H1 (cell line): Measurements from ENCODE around the gene NOP16. TPM values are rescaled to one million over a fixed set of nuclear protein-coding genes. Genes with fewer than 3 reads are reported as not detected.

Experiments used
- CTCF ChIA-PET: fragments of 300-600 bp; sonication (Branson Sonifier 250); formaldehyde crosslinking; loops from one replicate; lab custom pipeline; 2021; ENCODE audit not compliant: partially characterized antibody; lab: Charles Lee
- POLR2A ChIA-PET: fragments of 300-600 bp; sonication (Branson Sonifier 250); formaldehyde crosslinking; loops from one replicate; lab custom pipeline; 2021; ENCODE audit warnings: inconsistent platforms; ENCODE audit not compliant: partially characterized antibody; lab: Charles Lee
- DNase-seq, 2 experiments: peaks; one replicate each; pipeline versions ENCODE4 v3.0.0 to v3.0.0-alpha.2; 2010 to 2022; ENCODE audit warnings: low spot score in 2 of 2, low read depth in 1 of 2, mixed read lengths in 1 of 2
- FAIRE-seq: peaks from 2 replicates; lab custom pipeline; 2011; peaks lifted over from hg19 to GRCh38; lab: Jason Lieb, UNC
- H2AFZ ChIP-seq: 2 replicates; pipeline ENCODE4 v1.8.1; 2012; ENCODE audit warnings: low read length, inconsistent platforms
- H2AK5ac ChIP-seq: 2 replicates; pipeline ENCODE4 v1.6.1; 2013; ENCODE audit warnings: low read depth, low read length
- H2BK120ac ChIP-seq: replicated peaks from 2 replicates; pipeline ENCODE3; 2013; ENCODE audit warnings: low read depth, low read length, inconsistent platforms
- H2BK12ac ChIP-seq: 2 replicates; pipeline ENCODE4 v1.6.1; 2013; ENCODE audit warnings: low read depth, low read length
- H2BK15ac ChIP-seq: 2 replicates; pipeline ENCODE4 v1.6.1; 2013; ENCODE audit warnings: low read length
- H2BK20ac ChIP-seq: 2 replicates; pipeline ENCODE4 v1.6.1; 2013; ENCODE audit warnings: low read length
- H2BK5ac ChIP-seq: 2 replicates; pipeline ENCODE4 v1.6.1; 2013; ENCODE audit warnings: low read depth, low read length
- H3K14ac ChIP-seq: 2 replicates; pipeline ENCODE4 v1.6.1; 2013; ENCODE audit warnings: inconsistent platforms; ENCODE audit not compliant: insufficient read length
- H3K18ac ChIP-seq: 2 replicates; pipeline ENCODE4 v1.6.1; 2013; ENCODE audit warnings: low read length; ENCODE audit errors: extremely low read depth
- H3K23ac ChIP-seq: 2 replicates; pipeline ENCODE4 v1.6.1; 2013; ENCODE audit warnings: inconsistent platforms; ENCODE audit not compliant: insufficient read length
- H3K23me2 ChIP-seq: 2 replicates; pipeline ENCODE4 v1.6.1; 2013; ENCODE audit warnings: low read depth, low read length
- H3K27ac ChIP-seq: 2 replicates; pipeline ENCODE4 v1.6.1; 2011; ENCODE audit warnings: low read depth, low read length, inconsistent platforms
- H3K27me3 ChIP-seq, 4 experiments: replicated peaks in 1 of 4; 1 replicate in 1 of 4; 2 replicates in 3 of 4; pipeline versions ENCODE4 v1.6.1 to v1.8.1; 2011 to 2013; ENCODE audit warnings: low read length in 3 of 4, mild to moderate bottlenecking in 3 of 4, inconsistent platforms in 2 of 4, mixed read lengths in 2 of 4, moderate library complexity in 1 of 4; ENCODE audit not compliant: control insufficient read depth in 3 of 4, insufficient read depth in 3 of 4; ENCODE audit errors: extremely low read depth in 1 of 4
- H3K36me3 ChIP-seq, 4 experiments: 2 replicates each; pipeline versions ENCODE4 v1.6.1 to v1.8.1; 2011 to 2013; ENCODE audit warnings: mild to moderate bottlenecking in 4 of 4, low read length in 3 of 4, moderate library complexity in 2 of 4, control low read depth in 1 of 4, inconsistent platforms in 1 of 4; ENCODE audit not compliant: insufficient read depth in 4 of 4, control insufficient read depth in 2 of 4
- H3K4ac ChIP-seq: replicated peaks from 2 replicates; pipeline ENCODE3; 2013; ENCODE audit warnings: low read length, low read depth, mixed read lengths, inconsistent platforms; ENCODE audit not compliant: insufficient read length
- H3K4me1 ChIP-seq, 4 experiments: replicated peaks in 1 of 4; 1 replicate in 1 of 4; 2 replicates in 3 of 4; pipeline versions ENCODE4 v1.6.1 to v1.8.1; 2011 to 2013; ENCODE audit warnings: low read length in 3 of 4, inconsistent platforms in 2 of 4, mixed read lengths in 1 of 4; ENCODE audit not compliant: insufficient read depth in 4 of 4, control insufficient read depth in 3 of 4
- H3K4me2 ChIP-seq, 2 experiments: 2 replicates each; pipeline versions ENCODE4 v1.6.1 to v1.8.1; 2011 to 2013; ENCODE audit warnings: low read depth in 2 of 2, low read length in 2 of 2, control low read depth in 1 of 2, inconsistent platforms in 1 of 2, mild to moderate bottlenecking in 1 of 2; ENCODE audit not compliant: insufficient read depth in 1 of 2
- H3K4me3 ChIP-seq, 4 experiments: fragments of 200-600, 300-600 bp in 1 of 4; sonication (generic), shearing (Covaris generic), sonication (Bioruptor Twin) in 1 of 4; 2 replicates each; pipeline versions ENCODE4 v1.5.1 to v1.8.1; 2011 to 2016; ENCODE audit warnings: low read length in 4 of 4, low read depth in 3 of 4, control low read depth in 2 of 4, inconsistent platforms in 2 of 4, mild to moderate bottlenecking in 2 of 4, mixed read lengths in 1 of 4, moderate library complexity in 1 of 4; ENCODE audit not compliant: insufficient read depth in 2 of 4; ENCODE audit errors: extremely low read depth in 1 of 4
- H3K56ac ChIP-seq: replicated peaks from 2 replicates; pipeline ENCODE3; 2013; ENCODE audit warnings: low read depth, mild to moderate bottlenecking, mixed read lengths, low read length, inconsistent platforms; ENCODE audit not compliant: insufficient read length
- H3K79me1 ChIP-seq: 2 replicates; pipeline ENCODE4 v1.6.1; 2013; ENCODE audit warnings: low read depth, low read length, control low read depth
- H3K79me2 ChIP-seq, 2 experiments: 2 replicates each; pipeline versions ENCODE4 v1.6.1 to v1.8.1; 2012 to 2013; ENCODE audit warnings: low read length in 2 of 2, mild to moderate bottlenecking in 2 of 2, inconsistent platforms in 1 of 2; ENCODE audit not compliant: insufficient read depth in 2 of 2, control insufficient read depth in 1 of 2
- H3K9ac ChIP-seq, 4 experiments: replicated peaks in 1 of 4; 1 replicate in 1 of 4; 2 replicates in 3 of 4; pipeline versions ENCODE4 v1.6.1 to v1.8.1; 2011 to 2013; ENCODE audit warnings: low read depth in 3 of 4, low read length in 3 of 4, control low read depth in 2 of 4, mild to moderate bottlenecking in 2 of 4, moderate library complexity in 2 of 4, inconsistent platforms in 1 of 4; ENCODE audit errors: extremely low read depth in 1 of 4
- H3K9me3 ChIP-seq, 2 experiments: 2 replicates each; pipeline versions ENCODE4 v1.6.1 to v1.8.1; 2012 to 2013; ENCODE audit warnings: mild to moderate bottlenecking in 2 of 2, moderate library complexity in 2 of 2, control low read depth in 1 of 2, inconsistent platforms in 1 of 2, low read depth in 1 of 2, low read length in 1 of 2, mixed read lengths in 1 of 2; ENCODE audit not compliant: insufficient read depth in 2 of 2
- H4K20me1 ChIP-seq, 2 experiments: replicated peaks in 1 of 2; 2 replicates each; pipeline versions ENCODE3 to v1.8.1; 2011 to 2013; ENCODE audit warnings: inconsistent platforms in 2 of 2, low read length in 2 of 2, mild to moderate bottlenecking in 1 of 2; ENCODE audit not compliant: insufficient read depth in 2 of 2, control insufficient read depth in 1 of 2
- H4K5ac ChIP-seq: 2 replicates; pipeline ENCODE4 v1.6.1; 2013; ENCODE audit warnings: low read length, low read depth, mixed read lengths, inconsistent platforms; ENCODE audit not compliant: insufficient read length
- H4K8ac ChIP-seq: 2 replicates; pipeline ENCODE4 v1.8.0; 2013; ENCODE audit warnings: mild to moderate bottlenecking, moderate library complexity, low read length, inconsistent platforms; ENCODE audit not compliant: insufficient read depth; ENCODE audit errors: extremely low read depth
- H4K91ac ChIP-seq: replicated peaks from 2 replicates; pipeline ENCODE3; 2013; ENCODE audit warnings: low read length, mixed read lengths, inconsistent platforms; ENCODE audit not compliant: insufficient read length
- CBX5 ChIP-seq: fragments of 300-800, 300-1000 bp; sonication (generic); IDR thresholded peaks from 2 replicates; pipeline ENCODE4 v1.7.1; 2016; ENCODE audit warnings: antibody characterized with exemption, low read length, low read depth
- CHD1 ChIP-seq: IDR thresholded peaks from 2 replicates; pipeline ENCODE4 v1.6.1; 2012; ENCODE audit warnings: low read depth, low read length, improper control_type of control experiment
- HDAC6 ChIP-seq: IDR thresholded peaks from one replicate; pipeline ENCODE4 v1.7.1; 2012; ENCODE audit warnings: low read depth, mild to moderate bottlenecking, inconsistent platforms, low read length, moderate library complexity
- PHF8 ChIP-seq: fragments of 200-600 bp; sonication (generic); conservative IDR thresholded peaks from 2 replicates; pipeline ENCODE4 v1.7.1; 2012; ENCODE audit warnings: low read depth, mild to moderate bottlenecking, inconsistent platforms, low read length, moderate library complexity
- POLR2AphosphoS5 ChIP-seq: IDR thresholded peaks from 2 replicates; pipeline ENCODE4 v1.6.1; 2011; ENCODE audit warnings: low read depth, low read length
- POU5F1 ChIP-seq: IDR thresholded peaks from 2 replicates; pipeline ENCODE4 v1.6.1; 2011; ENCODE audit warnings: low read depth, mild to moderate bottlenecking, low read length, moderate library complexity
- WGBS, 2 experiments: shearing (Covaris generic) in 1 of 2; methylation state at CpG; one replicate each; pipeline versions ENCODE4 v1.1.6 to v1.1.7; 2013 to 2015; ENCODE audit warnings: low lambda C conversion rate in 2 of 2, mixed read lengths in 2 of 2, inconsistent platforms in 1 of 2, low coverage in 1 of 2, missing lambda C conversion rate in 1 of 2; ENCODE audit not compliant: insufficient replicate concordance in 2 of 2, insufficient coverage in 1 of 2, insufficient read length in 1 of 2; ENCODE audit errors: extremely low coverage in 1 of 2, missing lambda C conversion rate in 1 of 2; 5-methylcytosine and 5-hydroxymethylcytosine counted together
- polyA plus RNA-seq, 7 experiments: library from polyadenylated mRNA; depleted of rRNA in 3 of 7; stranded (reverse) in 5 of 7; unstranded in 2 of 7; fragments of >200 nt in 5 of 7; fragments of 200-250 nt in 2 of 7; gene quantifications; 1 replicate in 5 of 7; 2 replicates in 1 of 7; 4 replicates in 1 of 7; pipeline versions ENCODE4 v1.2.1 to v1.2.3, GENCODE V29; 2011 to 2013; ENCODE audit warnings: missing spikeins in 2 of 7, mixed read lengths in 2 of 7
- total RNA-seq: library from RNA; stranded (reverse); fragmentation: NEBNext Ultra II Directional; extraction: Animal tissue kit (Norgen Biotek cat#: 25700); gene quantifications from 2 replicates; pipeline ENCODE4 v1.2.1, GENCODE V29; 2021
- TF ChIP-seq, protein P1 (sequence below): IDR thresholded peaks from 2 replicates; pipeline ENCODE4 v1.6.1; 2012; ENCODE audit warnings: inconsistent platforms

NOP16 gene
- total and polyA plus RNA-seq, 2 of the 8 experiments (the other 6 are each of a cell fraction or from before 2014, with no cell fraction given) = 46.9 to 65.2 TPM

DNA sequence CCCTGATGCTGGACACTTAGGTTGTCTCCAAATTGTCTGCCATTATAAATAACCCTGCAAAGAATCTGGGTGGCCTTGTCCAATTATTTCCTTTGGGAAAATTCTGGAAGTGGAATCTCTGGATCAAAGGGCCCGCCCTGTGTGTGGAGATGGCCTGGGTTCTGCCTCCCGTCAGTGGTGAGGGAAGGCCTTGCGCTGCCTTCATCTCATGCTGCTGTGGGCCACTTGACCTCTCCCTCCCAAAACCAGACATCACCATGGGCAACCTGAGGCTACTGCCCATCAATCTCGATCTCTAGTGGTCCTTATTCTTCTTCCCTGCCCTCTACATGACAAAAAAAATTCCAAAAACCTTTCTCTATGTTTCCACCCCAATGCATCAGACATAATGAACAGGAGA lies 21.4 kb upstream of the NOP16 start:
- Histone ChIP-seq H3K4ac (no peak overlapping the region), H2BK15ac (no peak overlapping the region), H3K56ac (no peak overlapping the region), H2BK120ac (no peak overlapping the region), H2BK5ac (no peak overlapping the region), H3K23ac (no peak overlapping the region), H3K36me3 (0 out of 8 replicates have a peak, but pooled peaks cover 0 to 2% (median 0%) of the 10 kb centered on the region in 4 experiments), H3K27ac (no peak overlapping the region), H2AFZ (no peak overlapping the region), H3K23me2 (no peaks in the 10 kb centered on the region), H3K79me2 (no peaks in the 10 kb centered on the region), H3K4me1 (no peaks in the 10 kb centered on the region; a peak in 1 of 7 replicates), H4K91ac (no peak overlapping the region), H3K9me3 (no peaks in the 10 kb centered on the region), H2BK20ac (no peak overlapping the region), H2BK12ac (no peak overlapping the region), H3K18ac (no peak overlapping the region), H3K9ac (no peak overlapping the region), H3K4me3 (no peak overlapping the region), H3K27me3 (no peaks in the 10 kb centered on the region), H4K5ac (no peak overlapping the region), H3K14ac (no peak overlapping the region), H4K8ac (no peak overlapping the region), H3K79me1 (no peaks in the 10 kb centered on the region), H4K20me1 (no peaks in the 10 kb centered on the region), H2AK5ac (no peak overlapping the region), H3K4me2 (no peak overlapping the region)
- ChIA-PET POLR2A (interaction anchor here (1.4 to 1.5 kb wide), 2 partner anchors 49 to 128 kb away, joined by 3 read pairs; partner anchors contain the start of genes KIAA1191 and RNF44), CTCF (interaction anchor here (0.6 kb wide), 1 partner anchor 1097 kb away, joined by 3 read pairs; no protein-coding TSS in a partner anchor)
- DNase-seq (no peak), FAIRE-seq (no peak)
- TF ChIP-seq POU5F1 (no peak), PHF8 (no peak), CHD1 (no peak), POLR2AphosphoS5 (no peak), CBX5 (no peak), HDAC6 (no peak)
- TF ChIP-seq, protein P1, sequence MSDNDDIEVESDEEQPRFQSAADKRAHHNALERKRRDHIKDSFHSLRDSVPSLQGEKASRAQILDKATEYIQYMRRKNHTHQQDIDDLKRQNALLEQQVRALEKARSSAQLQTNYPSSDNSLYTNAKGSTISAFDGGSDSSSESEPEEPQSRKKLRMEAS = no peak
- WGBS, 2 experiments = 81% methylated on average over 4 of the region's 4 CpGs; no CpG with 5 or more reads in 1 of the 2 experiments
